H4 (cell line): ENCODE measurements around the gene HSD11B2. TPM values are rescaled to one million over a fixed set of nuclear protein-coding genes. Genes with fewer than 3 reads are reported as not detected.

Experiments used
- DNase-seq: peaks from one replicate; pipeline ENCODE4 v3.0.0-alpha.2; 2015; ENCODE audit warnings: low spot score
- total RNA-seq: library from RNA; depleted of rRNA; stranded (reverse); fragments of >200 nt; shearing (Covaris generic); gene quantifications from 2 replicates; pipeline ENCODE4 v1.2.3, GENCODE V29; 2014; rRNA removed

Gene HSD11B2
- total RNA-seq: 0.10 TPM in 1 of 2 replicates, not detected in the other

DNA sequence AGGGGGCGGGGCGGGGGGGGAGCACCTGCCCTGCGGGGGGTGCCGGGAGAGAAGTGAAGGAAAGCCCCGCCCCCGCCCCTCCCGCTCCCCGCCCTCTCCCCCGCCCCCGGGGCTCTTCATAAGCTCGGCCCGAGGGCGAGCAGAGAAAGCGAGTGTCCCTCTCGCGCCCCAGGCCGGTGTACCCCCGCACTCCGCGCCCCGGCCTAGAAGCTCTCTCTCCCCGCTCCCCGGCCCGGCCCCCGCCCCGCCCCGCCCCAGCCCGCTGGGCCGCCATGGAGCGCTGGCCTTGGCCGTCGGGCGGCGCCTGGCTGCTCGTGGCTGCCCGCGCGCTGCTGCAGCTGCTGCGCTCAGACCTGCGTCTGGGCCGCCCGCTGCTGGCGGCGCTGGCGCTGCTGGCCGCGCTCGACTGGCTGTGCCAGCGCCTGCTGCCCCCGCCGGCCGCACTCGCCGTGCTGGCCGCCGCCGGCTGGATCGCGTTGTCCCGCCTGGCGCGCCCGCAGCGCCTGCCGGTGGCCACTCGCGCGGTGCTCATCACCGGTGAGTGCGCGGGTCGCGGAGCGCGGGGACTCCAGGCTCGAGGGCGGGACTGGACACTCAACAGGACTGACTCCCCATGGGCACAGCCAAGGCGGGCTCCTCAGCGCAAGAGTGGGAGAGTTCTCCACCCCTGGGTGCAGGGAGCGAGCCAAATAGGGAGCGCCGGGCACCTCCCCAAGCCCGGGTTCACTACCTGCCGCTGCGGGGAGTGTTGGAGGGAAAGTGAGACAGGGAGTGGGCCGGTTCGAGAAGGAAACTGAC is at the start of gene HSD11B2:
TSS of gene HSD11B2 (plus strand) at position 145 of the 798 bp plus-strand sequence. CDS start at position 273, 128 bp downstream.
- DNase-seq: peak; percentile 34

DNA sequence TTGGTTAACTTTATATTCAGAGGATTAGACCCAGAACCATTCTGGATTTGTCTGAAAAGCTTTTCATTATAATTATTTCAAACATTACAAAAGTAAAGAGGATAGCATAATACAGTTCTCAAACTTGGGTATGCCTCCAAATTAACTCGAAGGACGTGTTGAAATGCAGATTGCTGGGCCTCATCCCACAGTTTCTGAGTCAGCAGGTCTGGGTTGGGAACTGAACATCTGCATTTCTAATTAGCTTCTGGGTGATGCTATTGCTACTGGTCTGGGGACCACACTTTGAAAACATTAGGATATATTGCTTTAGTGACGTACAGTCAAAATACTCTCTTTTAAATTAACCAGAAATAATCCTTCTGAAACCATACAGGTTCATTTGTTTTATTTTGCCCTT is 47.6 kb upstream of the HSD11B2 start:
- no peak for DNase-seq

DNA sequence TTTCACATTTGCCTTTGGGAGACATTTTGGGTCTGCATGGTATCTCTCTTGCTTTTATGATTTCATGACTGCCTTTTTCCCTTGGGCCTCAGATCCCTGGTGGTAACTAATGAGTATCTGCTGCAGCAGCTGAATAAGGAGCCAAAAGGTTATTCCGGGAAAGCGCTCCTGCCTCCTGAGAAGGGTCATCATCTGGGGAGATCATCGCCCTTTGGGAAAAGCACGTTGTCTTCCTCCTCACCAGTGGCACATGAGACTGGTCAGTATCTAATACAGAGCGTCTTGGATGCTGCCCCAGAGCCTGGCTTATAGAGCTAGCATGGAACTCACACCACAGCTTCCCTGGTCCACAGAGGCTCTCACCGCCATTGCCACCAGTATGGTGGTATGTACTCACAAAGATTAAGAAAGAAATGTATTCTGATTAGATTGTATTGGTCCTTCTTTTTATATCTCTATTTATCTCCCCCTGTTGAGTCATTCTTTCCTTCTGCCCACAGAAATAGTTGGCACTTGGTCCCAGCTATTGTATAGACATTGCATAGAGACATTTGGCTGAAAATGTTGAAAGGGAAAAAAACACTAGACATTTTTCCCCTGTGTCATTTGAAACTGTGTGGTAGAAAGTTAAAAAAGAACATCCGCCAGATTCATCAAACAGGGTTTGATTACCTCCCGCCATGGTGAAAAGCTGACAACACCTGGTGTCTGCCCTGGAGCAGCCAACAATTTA is 46.0 kb upstream of the HSD11B2 start:
- DNase-seq: no peak

DNA sequence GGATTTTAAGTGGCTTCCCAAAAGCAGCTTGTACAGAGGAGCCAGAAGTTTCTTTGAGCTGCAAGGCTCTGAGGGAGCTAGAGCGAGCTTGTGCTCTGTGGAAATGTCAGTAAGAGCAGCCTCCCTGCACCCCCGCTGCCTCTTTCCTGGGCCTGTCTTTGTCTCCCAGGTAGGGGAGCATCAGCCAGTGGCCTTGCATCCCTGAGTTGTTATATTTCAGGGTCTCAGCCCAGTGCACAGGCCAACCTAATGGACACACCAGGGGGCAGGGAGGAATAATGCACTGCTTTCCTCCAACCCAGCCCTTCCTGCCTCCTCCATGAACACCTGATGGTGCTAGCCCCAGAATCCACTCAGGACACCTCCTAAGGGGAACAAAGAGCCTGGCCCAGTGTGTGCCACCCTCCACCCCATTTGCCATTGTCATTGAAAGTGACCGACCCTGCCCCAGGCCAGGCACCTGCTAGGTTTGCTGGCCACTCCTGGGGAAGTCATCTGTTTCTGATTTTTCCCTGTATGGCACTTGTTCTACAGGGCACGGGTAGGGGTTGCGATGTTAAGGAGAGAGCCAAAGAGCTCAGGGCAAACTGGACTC is 44.0 kb upstream of the HSD11B2 start:
- DNase-seq: no peak

DNA sequence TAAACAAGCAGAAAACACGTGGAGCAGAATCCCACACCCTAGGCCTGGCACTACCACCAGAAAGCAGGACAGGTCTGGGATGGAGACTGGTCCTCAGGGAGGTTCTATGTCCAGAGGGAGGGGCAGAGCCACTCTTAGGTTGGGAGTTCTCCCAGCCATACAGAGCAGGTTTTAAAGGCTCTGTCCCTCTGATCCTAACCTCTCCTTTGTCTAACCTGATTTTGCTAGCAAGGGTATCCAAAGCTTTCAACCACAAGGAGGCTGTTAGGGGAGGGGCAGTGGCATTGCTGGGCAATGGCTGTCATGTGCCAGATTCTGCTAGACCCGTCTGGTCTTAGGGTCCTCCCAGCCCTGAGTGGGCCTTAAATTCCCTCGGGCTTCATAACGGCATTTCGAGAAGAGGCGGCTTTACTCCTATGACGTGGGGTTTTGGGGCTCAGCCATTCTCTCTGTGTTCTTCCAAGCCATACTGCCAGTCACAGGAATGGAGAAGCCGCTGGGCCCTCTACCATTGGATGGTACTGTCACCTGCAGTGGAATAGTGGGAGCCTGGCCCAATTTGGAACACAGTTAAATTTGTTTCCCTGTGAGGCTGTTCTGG is 43.3 kb upstream of the HSD11B2 start:
- DNase-seq: no peak

DNA sequence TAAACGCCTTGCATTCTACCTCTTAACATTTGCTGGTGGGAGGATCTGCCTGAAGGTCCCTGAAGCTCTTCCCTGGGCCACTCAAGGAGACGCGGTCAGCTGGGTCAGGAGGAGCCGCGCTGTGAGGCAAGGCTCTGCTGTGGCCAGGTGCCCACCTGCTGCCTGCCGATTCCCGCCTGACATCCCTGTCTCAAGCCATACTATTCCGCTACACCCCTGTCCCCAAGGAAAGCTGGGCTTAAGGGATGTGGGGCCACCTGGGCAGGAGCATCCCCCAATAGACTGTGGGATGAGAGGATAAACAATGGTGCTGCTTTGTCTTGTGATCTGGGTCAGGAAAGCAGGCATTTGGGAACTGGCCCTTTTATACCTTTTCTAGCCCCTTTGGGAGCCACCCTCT is 42.7 kb upstream of the HSD11B2 start:
- no peak for DNase-seq

DNA sequence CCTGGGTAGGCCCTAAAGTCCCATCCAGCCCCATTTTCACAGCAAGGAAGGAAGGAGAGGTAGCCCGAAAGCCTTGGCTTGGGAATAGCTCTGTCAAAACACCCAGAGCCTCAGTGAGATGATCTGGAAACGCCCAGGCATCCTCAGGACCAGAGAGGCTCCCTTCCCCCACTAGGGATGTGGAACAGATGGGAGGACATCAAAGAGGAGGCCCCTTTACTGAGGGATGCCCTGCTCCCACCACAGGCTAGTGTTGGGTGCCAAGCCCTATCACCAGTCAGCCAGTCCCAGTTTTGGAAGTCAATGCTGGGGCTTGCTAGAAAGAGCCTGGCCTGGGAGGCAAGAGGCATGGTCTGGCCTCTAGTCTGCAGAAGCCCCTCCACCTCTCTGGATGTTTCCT is 42.3 kb upstream of the HSD11B2 start:
- no peak for DNase-seq

DNA sequence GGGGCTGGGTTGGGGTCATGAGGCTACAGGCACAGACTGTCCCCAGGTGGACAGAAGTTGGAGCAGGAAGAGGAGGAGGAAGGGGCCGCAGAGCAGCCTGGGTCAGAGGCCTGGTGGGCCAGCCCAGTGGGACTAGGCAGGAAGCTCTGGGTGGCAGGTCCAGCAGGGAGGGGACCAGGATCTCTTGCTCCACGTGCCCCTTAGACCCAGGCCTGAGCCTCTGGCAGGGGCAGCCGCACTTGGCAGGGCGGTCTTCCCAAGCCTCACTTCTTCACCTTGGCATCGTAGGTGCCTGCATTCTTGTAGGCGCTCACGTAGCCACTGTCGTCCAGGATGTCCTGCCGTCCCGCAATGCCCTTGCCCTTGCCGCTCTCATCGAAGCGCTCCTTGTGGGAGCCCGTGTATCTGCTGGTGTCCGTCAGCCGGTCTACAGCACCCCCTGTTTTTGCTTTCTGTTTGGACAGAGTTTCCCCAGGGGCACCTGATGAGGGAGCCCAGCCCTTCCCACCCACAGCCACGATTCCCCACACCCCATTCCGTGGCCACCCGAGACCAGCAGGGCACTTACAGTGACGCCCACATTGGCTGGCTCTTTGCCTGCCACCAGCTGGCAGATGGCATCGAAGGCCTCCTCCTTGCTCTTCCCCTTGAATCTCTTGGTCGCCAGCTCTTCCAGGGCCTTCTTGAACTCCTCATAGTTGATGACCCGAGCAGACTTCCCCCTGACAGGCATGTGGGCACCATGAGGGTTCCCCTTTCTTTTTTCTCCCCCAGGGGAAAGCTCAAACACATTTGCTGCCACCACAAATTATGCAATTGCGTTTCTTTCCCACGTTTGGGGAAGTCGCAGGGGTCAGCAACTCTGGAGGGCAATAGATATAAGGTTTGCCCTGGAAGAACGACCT is 40.8 kb upstream of the HSD11B2 start:
- no peak for DNase-seq

DNA sequence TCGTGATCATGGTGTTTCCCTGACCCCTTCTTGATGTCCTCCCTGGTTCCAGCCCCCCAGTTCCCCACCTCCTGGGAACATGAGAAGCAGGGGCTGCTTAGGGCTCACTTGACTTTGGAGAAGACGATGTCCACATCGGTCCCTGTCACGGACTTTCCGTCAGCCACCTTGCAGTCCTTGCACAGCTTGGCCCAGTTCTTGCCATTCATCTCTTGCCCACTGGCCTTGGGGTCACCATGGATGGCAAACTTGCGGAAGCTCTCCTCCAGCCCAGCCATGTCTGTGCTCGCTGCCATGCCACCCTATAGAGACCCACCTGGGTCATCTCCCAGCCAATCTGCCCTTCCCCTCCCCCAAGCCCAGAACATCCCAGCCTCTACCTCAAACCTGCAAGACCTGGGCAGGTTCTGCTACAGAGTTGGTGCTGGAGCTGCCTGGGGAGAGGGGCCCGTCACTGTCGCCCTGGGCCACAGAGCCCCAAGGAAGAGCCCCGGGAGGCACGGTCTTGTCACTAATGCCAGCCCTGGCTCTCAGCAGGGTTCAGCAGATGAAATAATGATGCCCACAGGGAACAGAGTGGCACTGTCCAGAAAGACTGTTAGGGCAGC is 40.0 kb upstream of the HSD11B2 start:
- DNase-seq: no peak

DNA sequence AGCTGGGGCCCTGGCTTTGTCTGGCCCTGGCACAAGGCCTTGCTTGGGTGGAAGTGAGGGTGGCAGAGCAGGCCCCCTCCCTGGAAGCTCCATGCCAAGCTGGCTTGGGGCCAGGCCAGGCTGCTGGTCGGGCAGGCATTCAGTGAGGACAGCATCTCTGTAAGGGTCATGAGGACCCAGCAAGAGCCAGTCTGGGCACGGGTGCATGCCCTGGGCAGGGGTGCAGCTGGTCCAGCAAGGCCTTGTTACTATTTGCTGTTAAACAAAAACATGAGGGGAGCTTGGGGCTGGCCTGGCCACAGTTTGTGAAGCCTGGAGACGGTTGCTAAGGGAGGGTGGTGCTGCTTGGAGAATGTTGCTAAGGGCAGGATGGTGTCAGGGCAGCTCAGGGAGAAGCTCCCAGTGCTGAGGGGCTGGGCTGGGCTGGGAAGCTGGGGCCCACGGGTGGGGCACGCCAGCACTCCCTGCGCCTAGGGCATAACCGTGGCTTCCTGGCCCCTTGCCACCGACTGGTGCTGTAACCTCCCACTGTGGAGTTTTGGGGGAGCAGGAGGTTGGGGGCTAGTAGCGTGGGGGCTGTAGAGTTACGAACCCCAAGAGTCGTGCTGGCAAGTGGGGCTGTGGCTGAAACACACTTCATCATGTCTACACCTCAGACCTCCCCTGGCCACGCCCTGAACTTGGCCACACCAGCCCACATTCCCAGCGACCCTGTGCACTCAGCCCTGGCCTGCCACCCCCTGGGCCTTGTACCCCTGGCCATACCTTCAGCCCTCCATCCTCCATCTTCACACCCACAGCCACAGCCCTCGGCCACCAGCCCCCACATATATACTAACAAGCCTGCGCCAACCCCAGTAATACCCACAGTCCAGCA is 39.3 kb upstream of the HSD11B2 start:
- DNase-seq: no peak

DNA sequence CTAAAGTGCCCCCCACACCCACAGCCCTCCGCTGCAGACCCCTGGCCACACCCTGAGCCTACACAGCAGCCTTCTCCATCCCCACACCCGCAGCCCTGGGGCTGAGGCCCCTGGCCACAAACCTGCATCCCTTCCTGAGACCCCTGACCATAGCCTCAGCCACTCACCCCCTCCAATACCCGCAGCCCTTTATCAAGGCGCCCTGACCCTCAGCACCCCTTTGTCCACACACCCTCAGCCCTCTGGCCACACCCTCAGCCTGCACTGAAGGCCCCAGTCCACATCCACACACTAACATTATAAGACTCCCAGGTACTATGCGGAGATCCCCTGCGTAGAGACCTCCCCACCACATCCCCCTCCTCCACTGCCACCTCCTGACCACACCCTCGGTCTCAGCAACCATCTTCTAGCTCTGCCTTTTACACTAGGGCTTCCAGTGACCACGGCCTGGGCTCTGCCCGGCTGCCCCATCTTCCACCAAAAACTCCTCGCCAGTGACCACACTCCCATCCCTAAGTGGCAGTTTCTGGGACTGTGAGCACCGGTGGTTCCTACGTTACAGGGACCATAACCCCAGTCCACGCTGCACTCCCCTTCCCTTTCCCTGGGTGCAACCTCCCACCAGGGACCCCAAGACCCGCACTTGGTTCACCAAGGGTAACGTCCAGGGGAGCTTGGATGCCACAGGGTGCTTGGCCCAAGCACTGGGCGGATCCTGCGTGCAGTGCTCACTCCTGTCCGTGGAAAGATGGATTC is 38.4 kb upstream of the HSD11B2 start:
- no peak for DNase-seq

DNA sequence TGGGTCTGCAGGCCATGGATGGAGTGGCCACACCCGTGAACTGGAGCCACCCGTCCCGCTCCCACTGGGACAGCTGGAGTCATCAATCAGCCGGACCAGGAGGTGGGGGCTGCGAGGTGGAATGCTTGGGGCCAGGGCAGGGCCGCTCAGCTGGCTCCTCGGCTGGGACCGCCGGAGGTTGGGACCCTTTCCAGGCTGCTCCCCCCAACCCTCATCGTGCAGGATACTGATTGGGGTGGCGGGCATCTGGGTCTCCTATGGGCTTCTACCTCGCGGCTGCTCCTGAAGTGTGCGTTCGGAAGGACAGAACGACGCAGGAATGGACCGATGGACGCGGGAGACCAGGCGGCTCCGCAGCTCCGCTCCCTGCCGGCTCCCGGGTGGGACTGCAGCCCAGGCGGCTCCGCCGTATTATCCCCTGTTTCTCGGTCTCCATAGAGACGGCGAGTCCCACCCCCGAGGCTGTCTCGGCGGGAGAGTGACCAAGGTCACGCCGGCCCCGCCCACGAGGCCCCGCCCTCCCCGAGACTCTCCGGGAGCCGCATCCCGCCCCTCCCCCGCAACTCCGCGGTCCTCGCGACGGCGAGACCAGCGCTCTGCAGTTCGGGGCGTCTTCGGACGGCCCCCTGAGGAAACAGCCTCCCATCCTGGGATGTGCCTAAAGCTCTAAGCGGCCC is 37.7 kb upstream of the HSD11B2 start, which contains the start of gene TPPP3:
TSS of gene TPPP3 (minus strand) at position 388 of the 677 bp plus-strand sequence. CDS start 2,387 bp downstream, outside the sequence.
- no peak for DNase-seq

DNA sequence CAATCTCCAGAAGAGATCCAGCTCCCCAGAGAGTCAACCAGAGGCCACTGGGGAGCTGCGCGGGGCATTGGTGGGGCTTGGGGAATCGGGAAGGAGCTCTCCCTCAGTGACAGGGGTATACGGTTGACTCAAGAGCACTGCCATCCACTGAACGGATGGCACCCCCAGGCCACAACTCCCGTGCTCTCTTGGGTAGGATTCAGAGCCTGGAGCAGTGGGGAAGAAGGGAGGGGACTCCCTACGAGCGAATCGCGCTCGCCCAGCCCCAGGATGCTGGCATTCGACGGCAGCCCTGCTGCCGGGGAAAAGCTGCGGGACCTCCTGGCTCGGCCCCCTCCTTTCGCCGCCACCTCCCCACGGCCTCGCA is 37.1 kb upstream of the HSD11B2 start:
- no peak for DNase-seq

DNA sequence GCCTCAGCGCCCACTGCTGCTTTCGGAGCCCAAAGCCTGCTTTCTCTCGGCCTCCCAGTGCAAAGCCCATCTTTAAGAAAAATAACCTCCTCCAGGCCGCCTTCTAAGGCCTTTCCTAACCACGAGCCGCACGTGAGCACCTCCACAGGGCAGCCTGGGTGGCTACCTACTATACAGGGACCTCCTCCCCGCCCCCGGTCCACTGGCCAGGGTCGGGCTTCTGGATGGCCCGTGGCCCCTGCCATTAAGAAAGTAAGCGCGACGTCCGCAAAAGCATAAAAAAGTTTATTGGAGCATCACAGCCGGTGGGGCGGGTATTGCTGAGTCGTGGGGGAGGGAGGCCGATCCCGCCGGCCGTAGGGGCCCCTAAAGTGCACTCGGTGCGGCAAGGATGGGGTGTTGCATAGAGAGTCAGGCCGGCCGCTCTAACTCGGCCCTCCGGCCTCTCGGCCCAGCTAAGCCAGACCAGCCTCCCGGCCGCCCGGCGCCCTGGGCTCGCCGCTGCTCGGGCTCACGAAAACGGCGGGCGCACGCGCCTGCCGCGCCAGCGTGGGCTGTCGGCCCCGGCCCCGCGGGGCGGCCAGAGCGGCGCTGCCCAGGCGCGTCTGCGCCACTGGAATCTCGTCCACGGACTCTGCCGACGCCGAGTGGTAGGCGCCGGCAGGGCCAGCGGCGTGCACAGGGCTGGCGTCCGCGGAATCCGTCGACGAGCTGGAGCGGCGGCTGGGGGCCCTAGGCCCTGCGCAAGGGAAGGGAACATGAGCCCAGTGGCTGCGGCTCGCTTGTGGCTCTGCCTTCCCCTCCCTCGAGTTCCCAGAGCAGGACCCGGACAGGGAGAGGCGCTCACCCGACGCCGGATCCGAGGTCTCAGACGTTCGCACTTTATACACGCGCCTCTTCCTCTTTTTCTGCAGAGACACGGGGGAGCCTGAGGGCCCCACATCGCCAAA is 36.5 kb upstream of the HSD11B2 start:
- DNase-seq: no peak

DNA sequence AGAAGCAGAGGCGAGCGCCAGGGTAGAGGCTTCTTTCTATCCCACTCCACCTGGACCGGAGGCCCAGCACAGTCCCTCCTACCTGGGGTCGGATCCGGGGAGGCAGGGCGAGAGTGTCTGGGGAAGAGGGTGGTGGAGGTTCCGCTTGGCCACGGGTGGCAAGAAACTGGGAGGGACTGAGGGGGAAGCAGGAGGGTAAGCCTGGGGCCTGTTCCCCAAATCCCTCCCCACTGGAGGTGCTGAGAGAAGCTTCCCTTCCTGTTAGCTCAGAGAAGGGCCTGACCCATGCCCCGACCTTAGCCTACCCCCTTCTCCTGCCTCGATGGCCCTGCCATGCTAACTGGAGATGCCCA is 35.8 kb upstream of the HSD11B2 start:
- DNase-seq: no peak

DNA sequence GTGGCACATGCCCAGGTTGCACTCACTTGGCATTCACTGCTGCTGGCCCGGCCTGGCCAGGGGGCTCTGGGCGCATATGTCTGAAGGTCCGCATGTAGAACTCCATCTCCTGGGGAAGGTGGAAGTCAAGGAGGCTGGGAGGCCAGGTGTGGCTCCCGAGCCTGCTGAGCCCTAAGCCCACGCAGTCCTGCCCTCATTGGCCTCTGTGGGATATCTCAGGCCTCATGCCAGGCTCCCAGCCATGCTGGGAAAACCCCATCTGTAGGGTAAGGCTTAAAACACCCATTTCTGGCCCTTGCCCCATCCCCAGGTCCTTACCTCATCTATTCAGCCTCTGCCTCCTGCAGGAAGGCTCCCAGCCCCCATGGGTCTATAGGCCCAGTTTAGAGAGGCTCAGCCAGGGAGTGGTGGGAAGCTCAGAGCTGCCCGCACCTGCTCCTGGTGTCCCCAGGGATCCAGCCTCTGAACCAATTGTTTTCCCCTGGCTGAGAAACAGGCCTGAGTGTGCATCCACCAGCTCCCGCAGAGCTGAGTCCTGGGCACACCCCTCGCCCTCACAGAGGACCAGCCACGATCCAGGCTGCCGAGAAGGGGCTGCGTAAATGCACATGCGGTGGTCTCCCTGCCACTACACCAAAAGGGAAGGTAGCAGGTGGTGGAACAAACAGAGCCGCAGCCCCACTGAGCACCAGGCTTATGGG is 35.3 kb upstream of the HSD11B2 start:
- no peak for DNase-seq
